ENCODE data around the gene SPATA17.

The SPATA17 gene

GRCh38 chr1:217747156-217747769 lies 116.1 kb downstream of the SPATA17 start:
- DNase-seq (ENCODE audit: low read depth) = peak; percentile 19
- TF ChIP-seq CTCF (IDR thresholded peaks at IDR 0.05; ENCODE audit: low read depth, low read length, missing control alignments) = peak; percentile 52
- H3K4me3 ChIP-seq (ENCODE audit: low read depth, low read length) = no peak overlapping the region
- in situ Hi-C loops (cut with HindIII; ENCODE audit: low sequenced_read_pairs) = no loop called here

- H3K4me3 ChIP-seq (ENCODE audit: low read depth, low read length) = no peak overlapping the region
- no peak for TF ChIP-seq CTCF (IDR thresholded peaks at IDR 0.05; ENCODE audit: low read depth, low read length, missing control alignments)
- DNase-seq (ENCODE audit: low read depth) = no peak
- in situ Hi-C loops (cut with HindIII; ENCODE audit: low sequenced_read_pairs) = no loop called here
Measured at GRCh38 chr1:217769768-217770167, 138.6 kb downstream of the SPATA17 start.

GRCh38 chr1:217770918-217771317 lies 139.8 kb downstream of the SPATA17 start:
- no peak for DNase-seq (ENCODE audit: low read depth)
- no peak for TF ChIP-seq CTCF (IDR thresholded peaks at IDR 0.05; ENCODE audit: low read depth, low read length, missing control alignments)
- in situ Hi-C loops (cut with HindIII; ENCODE audit: low sequenced_read_pairs) = no loop called here
- H3K4me3 ChIP-seq (ENCODE audit: low read depth, low read length) = no peak overlapping the region

GRCh38 chr1:217776693-217777092 lies 145.5 kb downstream of the SPATA17 start:
- DNase-seq (ENCODE audit: low read depth) = no peak
- in situ Hi-C loops (cut with HindIII; ENCODE audit: low sequenced_read_pairs) = no loop called here
- TF ChIP-seq CTCF (IDR thresholded peaks at IDR 0.05; ENCODE audit: low read depth, low read length, missing control alignments) = no peak
- H3K4me3 ChIP-seq (ENCODE audit: low read depth, low read length) = no peak overlapping the region

GRCh38 chr1:217781056-217781455 lies 149.9 kb downstream of the SPATA17 start:
- in situ Hi-C loops (cut with HindIII; ENCODE audit: low sequenced_read_pairs) = no loop called here
- H3K4me3 ChIP-seq (ENCODE audit: low read depth, low read length) = no peak overlapping the region
- DNase-seq (ENCODE audit: low read depth) = no peak
- no peak for TF ChIP-seq CTCF (IDR thresholded peaks at IDR 0.05; ENCODE audit: low read depth, low read length, missing control alignments)

- no peak for DNase-seq (ENCODE audit: low read depth)
- TF ChIP-seq CTCF (IDR thresholded peaks at IDR 0.05; ENCODE audit: low read depth, low read length, missing control alignments) = no peak
- in situ Hi-C loops (cut with HindIII; ENCODE audit: low sequenced_read_pairs) = no loop called here
- no peak overlapping the region for H3K4me3 ChIP-seq (ENCODE audit: low read depth, low read length)
Measured at GRCh38 chr1:217791091-217791490, 159.9 kb downstream of the SPATA17 start.

Data from astrocyte of the cerebellum (primary cell).